HG03039 (cell line): ENCODE data around the gene ZNF519.

Experiments
- ATAC-seq: cut with Tn5 transposase; IDR thresholded peaks from one replicate; pipeline ENCODE4 v1.9.1; 2021; ENCODE audit warnings: mild to moderate bottlenecking, moderate library complexity; ENCODE audit not compliant: unreplicated experiment

ZNF519 gene

GRCh38 chr18:14100503-14101286 lies 31.5 kb downstream of the ZNF519 start:
- no peak for ATAC-seq

GRCh38 chr18:14098428-14098827 lies 33.8 kb downstream of the ZNF519 start:
- no peak for ATAC-seq

GRCh38 chr18:14097761-14098160 lies 34.5 kb downstream of the ZNF519 start:
- ATAC-seq = no peak

GRCh38 chr18:14093307-14093915 lies 38.8 kb downstream of the ZNF519 start:
- ATAC-seq = no peak

- no peak for ATAC-seq
Measured at GRCh38 chr18:14092625-14093306, 39.5 kb downstream of the ZNF519 start.

- no peak for ATAC-seq
Measured at GRCh38 chr18:14089781-14090180, 42.5 kb downstream of the ZNF519 start.

GRCh38 chr18:14089191-14089590 lies 43.0 kb downstream of the ZNF519 start:
- ATAC-seq = no peak

GRCh38 chr18:14086458-14087231 lies 45.6 kb downstream of the ZNF519 start:
- ATAC-seq = no peak

GRCh38 chr18:14085770-14086457 lies 46.3 kb downstream of the ZNF519 start:
- no peak for ATAC-seq

GRCh38 chr18:14075196-14075595 lies 57.0 kb downstream of the ZNF519 start:
- ATAC-seq = no peak

- ATAC-seq = no peak
Measured at GRCh38 chr18:14074187-14074586, 58.0 kb downstream of the ZNF519 start.

- ATAC-seq = no peak
Measured at GRCh38 chr18:14053661-14054060, 78.6 kb downstream of the ZNF519 start.
